Measurements from ENCODE around the gene USP40.

Gene USP40

GRCh38 chr2:233476063-233476410 is 90.5 kb downstream of the USP40 start:
- DNase-seq (ENCODE audit: low read depth in 2 of 2): no peak

GRCh38 chr2:233474308-233475160 is 92.0 kb downstream of the USP40 start:
- no peak for DNase-seq (ENCODE audit: low read depth in 2 of 2)

- DNase-seq (ENCODE audit: low read depth in 2 of 2): no peak
Measured at GRCh38 chr2:233473878-233474277, 92.7 kb downstream of the USP40 start.

- no peak for DNase-seq (ENCODE audit: low read depth in 2 of 2)
Measured at GRCh38 chr2:233473386-233473791, 93.2 kb downstream of the USP40 start.

GRCh38 chr2:233471291-233472035 is 95.1 kb downstream of the USP40 start:
- DNase-seq (ENCODE audit: low read depth in 2 of 2): no peak

GRCh38 chr2:233470839-233471238 is 95.7 kb downstream of the USP40 start:
- DNase-seq (ENCODE audit: low read depth in 2 of 2): no peak

- DNase-seq (ENCODE audit: low read depth in 2 of 2): no peak
Measured at GRCh38 chr2:233470011-233470687, 96.4 kb downstream of the USP40 start.

- no peak for DNase-seq (ENCODE audit: low read depth in 2 of 2)
Measured at GRCh38 chr2:233469261-233470010, 97.1 kb downstream of the USP40 start.

GRCh38 chr2:233468741-233469110 is 97.9 kb downstream of the USP40 start:
- DNase-seq (ENCODE audit: low read depth in 2 of 2): no peak

GRCh38 chr2:233468047-233468740 is 98.4 kb downstream of the USP40 start:
- DNase-seq (ENCODE audit: low read depth in 2 of 2): no peak

- no peak for DNase-seq (ENCODE audit: low read depth in 2 of 2)
Measured at GRCh38 chr2:233466991-233467603, 99.5 kb downstream of the USP40 start.

GRCh38 chr2:233464531-233465240 is 101.9 kb downstream of the USP40 start:
- no peak for DNase-seq (ENCODE audit: low read depth in 2 of 2)

GRCh38 chr2:233464056-233464455 is 102.5 kb downstream of the USP40 start:
- DNase-seq (ENCODE audit: low read depth in 2 of 2): no peak

GRCh38 chr2:233463586-233463985 is 103.0 kb downstream of the USP40 start:
- no peak for DNase-seq (ENCODE audit: low read depth in 2 of 2)

- no peak for DNase-seq (ENCODE audit: low read depth in 2 of 2)
Measured at GRCh38 chr2:233462826-233463470, 103.6 kb downstream of the USP40 start.

- no peak for DNase-seq (ENCODE audit: low read depth in 2 of 2)
Measured at GRCh38 chr2:233462202-233462785, 104.3 kb downstream of the USP40 start.

- no peak for DNase-seq (ENCODE audit: low read depth in 2 of 2)
Measured at GRCh38 chr2:233461481-233461891, 105.1 kb downstream of the USP40 start.

GRCh38 chr2:233460726-233461441 is 105.7 kb downstream of the USP40 start:
- DNase-seq (ENCODE audit: low read depth in 2 of 2): no peak

GRCh38 chr2:233459426-233459825 is 107.2 kb downstream of the USP40 start:
- DNase-seq (ENCODE audit: low read depth in 2 of 2): no peak
